Activated CD8-positive, alpha-beta memory T cell treated with anti-CD3 and anti-CD28 coated beads, Interleukin-2, amount 50 U/mL, for 24 hours (primary cell): Measurements from ENCODE around the gene ZNF205.
"Not testable (repeated sequence)": the region's sequence is repeated elsewhere in the genome, so short reads cannot be mapped to it uniquely, and the experiment has no call there.

Experiments
- DNase-seq: peaks from one replicate; pipeline ENCODE4 v3.0.0-alpha.2; 2020; ENCODE audit errors: extremely low read depth

ZNF205 gene

DNA sequence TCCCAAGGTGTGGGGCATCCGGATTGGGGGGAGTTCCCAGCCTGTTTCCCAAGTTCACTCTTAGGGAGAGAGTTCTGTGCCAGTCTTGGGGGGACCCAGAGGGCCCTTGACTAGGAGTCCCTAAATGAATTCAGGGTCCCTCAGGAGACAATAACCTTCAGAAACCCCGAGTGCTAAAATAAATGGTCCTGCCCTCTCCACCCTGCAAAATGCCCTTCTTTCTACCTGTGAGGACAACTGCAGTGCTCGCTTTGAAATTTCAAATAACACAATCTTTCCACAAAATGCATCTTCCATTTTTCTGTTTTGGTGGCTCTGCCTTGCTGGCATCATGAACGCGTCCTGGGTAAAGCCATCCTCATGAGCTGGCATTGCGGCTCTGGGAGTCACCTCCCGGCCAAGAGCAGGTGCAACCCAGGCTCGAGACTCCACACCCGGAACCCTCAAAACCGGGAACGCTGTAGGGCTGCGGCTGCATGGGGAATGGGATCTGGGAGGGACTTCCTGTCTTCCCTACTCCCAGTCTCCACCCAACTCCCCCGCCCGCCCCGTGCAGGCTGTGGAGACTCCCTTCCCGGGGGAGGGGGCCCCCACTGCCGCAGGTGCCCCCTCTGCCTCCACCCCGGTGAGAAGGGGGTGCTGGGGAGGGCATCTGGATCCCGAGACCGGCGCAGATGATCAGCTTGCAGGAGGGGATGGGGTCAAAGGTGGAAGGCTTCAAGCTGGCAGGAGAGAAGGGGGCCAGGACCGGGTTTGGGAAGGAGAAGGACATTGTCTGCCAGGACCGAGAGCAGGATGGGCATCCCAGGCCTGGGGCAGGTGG is at the start of gene ZNF205:
Gene ZNF205 (plus strand): TSS at position 529 of the 823 bp plus-strand sequence. CDS start 845 bp downstream, outside the sequence.
- no peak for DNase-seq

- no peak for DNase-seq
Observed at GRCh38 chr16:3063625-3064386, 48.6 kb upstream of the ZNF205 start.

DNA sequence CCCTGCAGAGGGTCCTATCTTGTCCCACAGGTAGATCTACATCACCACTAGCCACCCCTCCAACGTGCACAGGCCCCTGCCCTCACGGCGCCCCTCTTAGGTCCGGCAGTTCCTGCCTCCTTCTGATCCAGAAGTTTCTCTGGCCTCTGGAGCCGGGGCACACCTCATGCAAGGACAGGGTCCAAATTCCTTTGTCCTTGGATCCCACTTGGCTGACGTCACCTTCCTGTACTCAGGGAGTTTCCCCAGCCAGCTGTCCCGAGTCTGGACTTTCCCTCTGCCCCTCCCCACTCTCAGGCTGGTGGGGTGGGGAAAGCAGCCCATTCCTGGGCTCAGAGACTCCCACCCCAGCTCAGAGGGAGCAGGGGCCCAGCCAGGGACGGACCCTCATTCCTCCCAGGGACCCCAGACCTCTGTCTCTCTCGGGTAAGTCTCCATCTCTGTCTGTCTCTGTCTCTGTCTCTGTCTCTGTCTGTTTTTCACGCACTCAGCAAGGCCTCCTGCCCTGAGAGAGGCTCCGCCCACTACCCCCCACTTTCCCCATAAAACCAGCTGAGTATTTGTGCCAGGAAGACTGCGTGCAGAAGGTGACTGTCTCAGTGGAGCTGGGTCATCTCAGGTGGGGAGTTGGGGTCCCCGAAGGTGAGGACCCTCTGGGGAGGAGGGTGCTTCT is 47.2 kb upstream of the ZNF205 start, which contains the start of gene IL32:
Gene IL32 (plus strand): TSS at position 572 of the 673 bp plus-strand sequence. CDS start 172 bp downstream, outside the sequence.
- DNase-seq, result no peak

DNA sequence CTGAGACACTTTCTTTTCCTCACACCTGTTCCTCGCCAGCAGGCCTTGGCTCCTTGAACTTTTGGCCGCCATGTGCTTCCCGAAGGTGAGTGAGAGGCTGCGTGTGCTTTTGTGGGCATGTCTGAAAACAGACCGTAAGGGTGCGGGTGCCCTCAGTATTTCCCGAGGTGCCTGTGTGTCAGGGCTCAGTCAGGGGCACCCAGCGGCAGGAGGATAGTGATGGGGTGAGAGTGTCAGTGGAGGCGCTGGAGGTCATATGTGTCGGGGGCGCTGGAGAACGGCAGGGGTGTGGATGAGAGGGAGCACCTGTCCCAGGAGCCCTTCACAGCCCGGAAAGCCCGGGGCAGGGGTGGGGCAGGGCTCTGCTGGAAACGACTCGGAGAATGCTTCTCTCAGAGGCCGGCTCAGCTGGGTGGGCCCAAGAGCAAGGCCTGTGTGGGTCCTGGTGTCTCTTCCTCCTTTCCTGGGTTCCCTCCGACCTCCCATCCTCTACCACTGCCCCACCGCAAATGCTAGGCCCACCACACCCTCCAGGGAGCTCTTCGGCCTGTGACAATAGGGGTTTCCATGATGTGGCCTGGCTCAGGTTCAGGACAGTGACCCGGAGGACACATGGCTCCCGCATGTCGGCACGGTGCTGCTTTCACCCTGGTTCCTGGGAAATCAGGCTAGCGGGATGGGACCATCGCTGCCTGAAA is 46.5 kb upstream of the ZNF205 start:
- DNase-seq, result no peak

DNA sequence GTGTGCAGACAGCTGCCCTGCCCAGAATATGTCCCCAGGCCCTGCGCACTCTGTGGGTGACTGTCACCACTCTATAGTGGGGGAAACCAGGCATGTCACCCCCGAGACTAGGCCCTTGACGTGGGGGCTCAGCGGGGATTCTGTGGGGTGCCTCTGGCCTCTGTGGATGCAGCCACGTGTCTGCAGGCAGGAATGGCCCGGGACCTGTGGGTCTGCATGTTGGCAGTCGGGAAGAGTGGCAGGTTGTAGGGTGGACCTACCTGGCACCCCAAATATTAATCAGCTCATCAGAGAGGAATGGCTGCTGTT is 46.0 kb upstream of the ZNF205 start:
- DNase-seq, result no peak

GRCh38 chr16:3068487-3068886 is 43.9 kb upstream of the ZNF205 start:
- DNase-seq, result no peak

DNA sequence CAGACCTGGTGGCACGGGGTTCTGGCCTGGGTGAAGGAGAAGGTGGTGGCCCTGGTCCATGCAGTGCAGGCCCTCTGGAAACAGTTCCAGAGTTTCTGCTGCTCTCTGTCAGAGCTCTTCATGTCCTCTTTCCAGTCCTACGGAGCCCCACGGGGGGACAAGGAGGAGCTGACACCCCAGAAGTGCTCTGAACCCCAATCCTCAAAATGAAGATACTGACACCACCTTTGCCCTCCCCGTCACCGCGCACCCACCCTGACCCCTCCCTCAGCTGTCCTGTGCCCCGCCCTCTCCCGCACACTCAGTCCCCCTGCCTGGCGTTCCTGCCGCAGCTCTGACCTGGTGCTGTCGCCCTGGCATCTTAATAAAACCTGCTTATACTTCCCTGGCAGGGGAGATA is 43.2 kb upstream of the ZNF205 start:
- not testable (repeated sequence) for DNase-seq

GRCh38 chr16:3070608-3071111 is 41.7 kb upstream of the ZNF205 start:
- DNase-seq, result no peak

DNA sequence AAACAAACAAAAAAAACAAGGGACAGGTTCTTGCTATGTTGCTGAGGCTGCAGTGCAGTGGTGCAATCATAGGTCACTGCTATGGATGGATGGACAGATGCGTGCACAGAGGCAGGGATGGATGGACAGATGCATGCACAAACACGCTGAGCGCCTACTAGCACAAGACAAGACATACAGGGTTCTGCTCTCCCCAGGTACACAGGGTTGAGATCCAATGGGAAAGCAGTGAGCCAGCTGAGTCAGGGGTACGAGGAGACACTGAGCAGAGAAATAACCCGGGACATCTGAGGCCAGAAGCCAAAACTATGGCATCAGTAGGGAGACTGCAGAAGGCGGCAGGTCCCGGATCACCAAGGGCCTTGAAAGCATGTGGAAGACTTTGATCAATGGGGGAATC is 40.7 kb upstream of the ZNF205 start:
- DNase-seq, result no peak

DNA sequence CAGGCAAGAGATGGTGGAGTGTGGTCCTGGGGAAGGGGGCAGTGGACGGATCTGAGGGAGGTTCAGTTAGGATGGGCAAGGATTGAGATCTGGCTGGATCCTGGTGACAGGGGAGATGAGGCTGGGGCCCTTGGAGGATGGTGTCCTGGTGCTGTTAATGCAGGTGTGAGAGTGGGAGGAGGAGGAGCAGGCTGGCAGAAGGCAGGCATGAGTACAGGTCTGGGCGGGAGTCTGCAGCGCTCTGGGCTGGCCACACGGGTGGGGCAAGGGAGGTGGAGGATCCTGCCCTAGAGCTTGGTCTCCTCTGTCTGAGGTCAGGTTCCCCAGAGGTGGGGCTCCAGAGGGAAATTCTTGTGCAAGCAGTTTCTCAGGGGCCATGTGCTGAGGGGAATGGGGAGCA is 40.2 kb upstream of the ZNF205 start:
- DNase-seq, result not testable (repeated sequence)

- DNase-seq, result not testable (repeated sequence)
Observed at GRCh38 chr16:3072576-3073263, 39.7 kb upstream of the ZNF205 start.

GRCh38 chr16:3073448-3073847 is 38.9 kb upstream of the ZNF205 start:
- DNase-seq, result no peak

DNA sequence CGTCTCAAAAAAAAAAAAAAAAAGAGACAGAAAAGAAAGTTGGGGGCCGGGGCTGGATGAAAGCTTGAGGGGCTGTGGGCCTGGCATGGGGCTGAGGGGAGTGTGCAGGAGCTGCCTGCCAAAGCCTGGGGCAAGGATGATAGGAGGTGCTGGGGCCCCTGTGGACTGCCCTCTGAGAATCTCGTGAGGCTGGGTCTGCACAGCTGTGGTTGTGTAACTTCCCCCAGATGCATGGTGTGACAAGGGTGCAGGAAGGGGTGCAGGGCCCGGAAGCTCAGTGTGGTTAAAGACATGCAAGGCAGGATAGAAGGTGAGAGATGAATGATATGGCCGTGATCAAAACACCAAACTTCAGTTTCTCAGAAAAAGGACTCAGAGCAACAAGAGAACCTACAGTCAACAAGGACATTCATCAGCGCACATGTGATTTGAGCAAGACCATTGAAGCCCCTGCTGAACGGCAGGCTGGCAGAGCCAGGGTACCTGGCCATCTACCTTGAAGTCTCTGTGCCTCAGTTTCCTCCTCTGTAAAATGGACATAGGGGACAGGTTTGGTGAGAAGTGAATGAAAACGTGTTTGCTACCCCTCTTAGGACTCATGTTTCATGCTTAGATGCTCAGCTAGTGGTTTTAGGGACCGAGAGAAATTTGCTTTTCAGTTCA is 37.4 kb upstream of the ZNF205 start:
- DNase-seq, result peak; percentile 73

- DNase-seq, result no peak
Observed at GRCh38 chr16:3075523-3075915, 36.9 kb upstream of the ZNF205 start.

- DNase-seq, result not testable (repeated sequence)
Observed at GRCh38 chr16:3075946-3076345, 36.4 kb upstream of the ZNF205 start.

GRCh38 chr16:3076577-3076976 is 35.8 kb upstream of the ZNF205 start:
- DNase-seq, result no peak

- DNase-seq, result no peak
Observed at GRCh38 chr16:3080024-3080423, 32.4 kb upstream of the ZNF205 start.

DNA sequence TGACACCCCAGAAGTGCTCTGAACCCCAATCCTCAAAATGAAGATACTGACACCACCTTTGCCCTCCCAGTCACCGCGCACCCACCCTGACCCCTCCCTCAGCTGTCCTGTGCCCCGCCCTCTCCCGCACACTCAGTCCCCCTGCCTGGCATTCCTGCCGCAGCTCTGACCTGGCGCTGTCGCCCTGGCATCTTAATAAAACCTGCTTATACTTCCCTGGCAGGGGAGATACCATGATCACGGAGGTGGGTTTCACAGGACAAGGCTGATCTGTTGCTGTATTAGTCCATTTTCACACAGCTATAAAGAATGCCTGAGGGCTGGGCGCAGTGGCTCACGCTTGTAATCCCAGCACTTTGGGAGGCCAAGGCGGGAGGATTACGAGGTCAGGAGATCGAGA is 30.4 kb upstream of the ZNF205 start:
- not testable (repeated sequence) for DNase-seq

- not testable (repeated sequence) for DNase-seq
Observed at GRCh38 chr16:3083408-3083807, 29.0 kb upstream of the ZNF205 start.

DNA sequence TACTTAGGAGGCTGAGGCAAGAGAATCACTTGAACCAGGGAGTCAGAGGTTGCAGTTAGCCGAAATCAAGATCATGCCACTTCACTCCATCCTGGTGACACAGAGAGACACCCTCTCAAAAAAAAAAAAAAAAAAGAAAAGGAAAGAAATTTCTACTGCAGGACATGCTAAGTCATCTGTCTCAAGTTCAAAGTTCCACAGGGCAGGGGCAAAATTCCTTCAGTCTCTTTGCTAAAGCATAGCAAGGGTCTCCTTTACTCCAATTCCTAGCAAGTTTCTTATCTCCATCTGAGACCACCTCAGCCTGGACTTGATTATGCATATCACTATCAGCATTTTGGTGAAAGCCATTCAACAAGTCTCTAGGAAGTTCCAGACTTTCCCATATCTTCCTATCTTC is 27.9 kb upstream of the ZNF205 start:
- DNase-seq, result no peak
